Neural cell (in vitro differentiated cells): ENCODE results near the gene TMCC1. TPM values are rescaled to one million over a fixed set of nuclear protein-coding genes. Genes with fewer than 3 reads are reported as not detected.

Source experiments
- H2AFZ ChIP-seq: fragments of 200-600, 300-800 bp; sonication (generic), shearing (Covaris generic); 2 replicates; pipeline ENCODE4 v1.6.0; 2014; ENCODE audit warnings: low read depth, mild to moderate bottlenecking, antibody characterized with exemption, low read length, moderate library complexity
- H3F3A ChIP-seq: fragments of 200-600 bp; shearing (Covaris generic); 2 replicates; pipeline ENCODE4 v1.6.1; 2016; ENCODE audit warnings: mild to moderate bottlenecking, moderate library complexity, mixed read lengths, antibody characterized with exemption, low read length; ENCODE audit not compliant: insufficient read depth, poor library complexity, severe bottlenecking
- H3K27ac ChIP-seq: fragments of 200-600, 300-800 bp; sonication (generic), shearing (Covaris generic); 2 replicates; pipeline ENCODE4 v1.5.1; 2014; ENCODE audit warnings: mild to moderate bottlenecking, low read length, moderate library complexity
- H3K27me3 ChIP-seq: fragments of 300-800, 200-600 bp; sonication (generic), shearing (Covaris generic); 2 replicates; pipeline ENCODE4 v1.6.0; 2014; ENCODE audit warnings: mild to moderate bottlenecking, low read depth, low read length, moderate library complexity; ENCODE audit not compliant: insufficient read depth
- H3K36me3 ChIP-seq: fragments of 300-800, 200-600 bp; sonication (generic), shearing (Covaris generic); 2 replicates; pipeline ENCODE4 v1.5.1; 2014; ENCODE audit warnings: mild to moderate bottlenecking, antibody characterized with exemption, low read length, moderate library complexity; ENCODE audit not compliant: insufficient read depth
- H3K4me2 ChIP-seq: fragments of 300-800, 200-600 bp; sonication (generic), shearing (Covaris generic); 2 replicates; pipeline ENCODE4 v1.6.0; 2014; ENCODE audit warnings: mild to moderate bottlenecking, low read length
- H3K4me3 ChIP-seq: fragments of 300-800, 200-600 bp; sonication (generic), shearing (Covaris generic); 2 replicates; pipeline ENCODE4 v1.5.1; 2014; ENCODE audit warnings: mild to moderate bottlenecking, low read length, moderate library complexity
- H3K79me2 ChIP-seq: fragments of 200-600 bp; shearing (Covaris generic); replicated peaks from 2 replicates; pipeline ENCODE4 v1.6.0; 2014; ENCODE audit warnings: mild to moderate bottlenecking, low read length, moderate library complexity; ENCODE audit not compliant: insufficient read depth
- H3K9ac ChIP-seq: fragments of 300-800, 200-600 bp; sonication (generic), shearing (Covaris generic); 2 replicates; pipeline ENCODE4 v1.6.1; 2016; ENCODE audit warnings: mild to moderate bottlenecking, low read length, mixed read lengths
- H3K9me2 ChIP-seq: fragments of 200-600 bp; shearing (Covaris generic); 2 replicates; pipeline ENCODE4 v1.6.1; 2016; ENCODE audit warnings: mild to moderate bottlenecking, low read length, mixed read lengths; ENCODE audit not compliant: insufficient read depth
- H3K9me3 ChIP-seq: fragments of 200-600, 300-800 bp; sonication (generic), shearing (Covaris generic); 2 replicates; pipeline ENCODE4 v1.6.1; 2016; ENCODE audit warnings: mild to moderate bottlenecking, mixed run types, low read length, moderate library complexity, mixed read lengths
- H4K20me1 ChIP-seq: fragments of 200-600 bp; shearing (Covaris generic); 2 replicates; pipeline ENCODE4 v1.6.1; 2016; ENCODE audit warnings: mild to moderate bottlenecking, mixed run types; ENCODE audit not compliant: insufficient read depth
- EP300 ChIP-seq: fragments of 450-650 bp; conservative IDR thresholded peaks from 2 replicates; pipeline ENCODE4 v1.6.1; 2014; ENCODE audit warnings: antibody characterized with exemption, mild to moderate bottlenecking, moderate library complexity; ENCODE audit not compliant: poor library complexity, severe bottlenecking
- EZH2 ChIP-seq: fragments of 200-600, 300-800 bp; shearing (Covaris generic), sonication (generic); IDR thresholded peaks from 2 replicates; pipeline ENCODE4 v1.6.1; 2014; ENCODE audit warnings: antibody characterized with exemption, low read length, borderline replicate concordance, mild to moderate bottlenecking; ENCODE audit not compliant: insufficient read depth, poor library complexity, severe bottlenecking
- MXI1 ChIP-seq: fragments of 450-650 bp; conservative IDR thresholded peaks from 2 replicates; pipeline ENCODE4 v1.6.1; 2014; ENCODE audit warnings: antibody characterized with exemption, mild to moderate bottlenecking; ENCODE audit not compliant: poor library complexity, severe bottlenecking
- POLR2AphosphoS5 ChIP-seq: IDR thresholded peaks from 2 replicates; pipeline ENCODE4 v1.6.1; 2012
- RAD21 ChIP-seq: fragments of 450-650 bp; conservative IDR thresholded peaks from 2 replicates; pipeline ENCODE4 v1.6.1; 2014; ENCODE audit warnings: antibody characterized with exemption, mild to moderate bottlenecking, moderate library complexity
- SMC3 ChIP-seq: fragments of 450-650 bp; conservative IDR thresholded peaks from 2 replicates; pipeline ENCODE4 v1.6.1; 2014; ENCODE audit warnings: antibody characterized with exemption, mild to moderate bottlenecking, moderate library complexity; ENCODE audit not compliant: poor library complexity
- TAF1 ChIP-seq: IDR thresholded peaks from 2 replicates; pipeline ENCODE4 v1.6.1; 2012; ENCODE audit warnings: low read depth
- polyA plus RNA-seq: library from polyadenylated mRNA; depleted of rRNA; stranded (reverse); fragments of >200 nt; gene quantifications from 2 replicates; pipeline ENCODE4 v1.2.3, GENCODE V29; 2014
- TF ChIP-seq, protein P1 (sequence below): IDR thresholded peaks from 2 replicates; pipeline ENCODE4 v1.6.1; 2012; ENCODE audit warnings: borderline replicate concordance
- TF ChIP-seq, protein P2 (sequence below): fragments of 450-650 bp; IDR thresholded peaks from 2 replicates; pipeline ENCODE4 v1.5.1; 2014; ENCODE audit warnings: antibody characterized with exemption, mild to moderate bottlenecking, moderate library complexity; ENCODE audit not compliant: poor library complexity, severe bottlenecking

Gene TMCC1
- polyA plus RNA-seq, 1 donor from 2014 or later: 25.0 TPM

GRCh38 chr3:129604767-129605166 lies 288.7 kb downstream of the TMCC1 start:
- H4K20me1 ChIP-seq: no peaks in the 10 kb centered on the region
- H3K9ac ChIP-seq: no peak overlapping the region
- H3K4me2 ChIP-seq: no peak overlapping the region
- no peaks in the 10 kb centered on the region for H3F3A ChIP-seq
- no peaks in the 10 kb centered on the region for H3K79me2 ChIP-seq
- TF ChIP-seq TAF1: no peak
- no peak for TF ChIP-seq EZH2
- TF ChIP-seq, protein P1, sequence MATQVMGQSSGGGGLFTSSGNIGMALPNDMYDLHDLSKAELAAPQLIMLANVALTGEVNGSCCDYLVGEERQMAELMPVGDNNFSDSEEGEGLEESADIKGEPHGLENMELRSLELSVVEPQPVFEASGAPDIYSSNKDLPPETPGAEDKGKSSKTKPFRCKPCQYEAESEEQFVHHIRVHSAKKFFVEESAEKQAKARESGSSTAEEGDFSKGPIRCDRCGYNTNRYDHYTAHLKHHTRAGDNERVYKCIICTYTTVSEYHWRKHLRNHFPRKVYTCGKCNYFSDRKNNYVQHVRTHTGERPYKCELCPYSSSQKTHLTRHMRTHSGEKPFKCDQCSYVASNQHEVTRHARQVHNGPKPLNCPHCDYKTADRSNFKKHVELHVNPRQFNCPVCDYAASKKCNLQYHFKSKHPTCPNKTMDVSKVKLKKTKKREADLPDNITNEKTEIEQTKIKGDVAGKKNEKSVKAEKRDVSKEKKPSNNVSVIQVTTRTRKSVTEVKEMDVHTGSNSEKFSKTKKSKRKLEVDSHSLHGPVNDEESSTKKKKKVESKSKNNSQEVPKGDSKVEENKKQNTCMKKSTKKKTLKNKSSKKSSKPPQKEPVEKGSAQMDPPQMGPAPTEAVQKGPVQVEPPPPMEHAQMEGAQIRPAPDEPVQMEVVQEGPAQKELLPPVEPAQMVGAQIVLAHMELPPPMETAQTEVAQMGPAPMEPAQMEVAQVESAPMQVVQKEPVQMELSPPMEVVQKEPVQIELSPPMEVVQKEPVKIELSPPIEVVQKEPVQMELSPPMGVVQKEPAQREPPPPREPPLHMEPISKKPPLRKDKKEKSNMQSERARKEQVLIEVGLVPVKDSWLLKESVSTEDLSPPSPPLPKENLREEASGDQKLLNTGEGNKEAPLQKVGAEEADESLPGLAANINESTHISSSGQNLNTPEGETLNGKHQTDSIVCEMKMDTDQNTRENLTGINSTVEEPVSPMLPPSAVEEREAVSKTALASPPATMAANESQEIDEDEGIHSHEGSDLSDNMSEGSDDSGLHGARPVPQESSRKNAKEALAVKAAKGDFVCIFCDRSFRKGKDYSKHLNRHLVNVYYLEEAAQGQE: no peak
- no peak for TF ChIP-seq MXI1
- no peak for TF ChIP-seq EP300
- TF ChIP-seq RAD21: no peak
- TF ChIP-seq, protein P2, sequence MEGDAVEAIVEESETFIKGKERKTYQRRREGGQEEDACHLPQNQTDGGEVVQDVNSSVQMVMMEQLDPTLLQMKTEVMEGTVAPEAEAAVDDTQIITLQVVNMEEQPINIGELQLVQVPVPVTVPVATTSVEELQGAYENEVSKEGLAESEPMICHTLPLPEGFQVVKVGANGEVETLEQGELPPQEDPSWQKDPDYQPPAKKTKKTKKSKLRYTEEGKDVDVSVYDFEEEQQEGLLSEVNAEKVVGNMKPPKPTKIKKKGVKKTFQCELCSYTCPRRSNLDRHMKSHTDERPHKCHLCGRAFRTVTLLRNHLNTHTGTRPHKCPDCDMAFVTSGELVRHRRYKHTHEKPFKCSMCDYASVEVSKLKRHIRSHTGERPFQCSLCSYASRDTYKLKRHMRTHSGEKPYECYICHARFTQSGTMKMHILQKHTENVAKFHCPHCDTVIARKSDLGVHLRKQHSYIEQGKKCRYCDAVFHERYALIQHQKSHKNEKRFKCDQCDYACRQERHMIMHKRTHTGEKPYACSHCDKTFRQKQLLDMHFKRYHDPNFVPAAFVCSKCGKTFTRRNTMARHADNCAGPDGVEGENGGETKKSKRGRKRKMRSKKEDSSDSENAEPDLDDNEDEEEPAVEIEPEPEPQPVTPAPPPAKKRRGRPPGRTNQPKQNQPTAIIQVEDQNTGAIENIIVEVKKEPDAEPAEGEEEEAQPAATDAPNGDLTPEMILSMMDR: no peak
- TF ChIP-seq SMC3: no peak
- no peak for TF ChIP-seq POLR2AphosphoS5
- peaks cover 53% of the 10 kb centered on the region for H3K27me3 ChIP-seq
- no peak overlapping the region for H2AFZ ChIP-seq
- H3K4me3 ChIP-seq: no peak overlapping the region
- no peaks in the 10 kb centered on the region for H3K9me3 ChIP-seq
- H3K36me3 ChIP-seq: no peaks in the 10 kb centered on the region
- no peak overlapping the region for H3K27ac ChIP-seq
- H3K9me2 ChIP-seq: no peaks in the 10 kb centered on the region

DNA sequence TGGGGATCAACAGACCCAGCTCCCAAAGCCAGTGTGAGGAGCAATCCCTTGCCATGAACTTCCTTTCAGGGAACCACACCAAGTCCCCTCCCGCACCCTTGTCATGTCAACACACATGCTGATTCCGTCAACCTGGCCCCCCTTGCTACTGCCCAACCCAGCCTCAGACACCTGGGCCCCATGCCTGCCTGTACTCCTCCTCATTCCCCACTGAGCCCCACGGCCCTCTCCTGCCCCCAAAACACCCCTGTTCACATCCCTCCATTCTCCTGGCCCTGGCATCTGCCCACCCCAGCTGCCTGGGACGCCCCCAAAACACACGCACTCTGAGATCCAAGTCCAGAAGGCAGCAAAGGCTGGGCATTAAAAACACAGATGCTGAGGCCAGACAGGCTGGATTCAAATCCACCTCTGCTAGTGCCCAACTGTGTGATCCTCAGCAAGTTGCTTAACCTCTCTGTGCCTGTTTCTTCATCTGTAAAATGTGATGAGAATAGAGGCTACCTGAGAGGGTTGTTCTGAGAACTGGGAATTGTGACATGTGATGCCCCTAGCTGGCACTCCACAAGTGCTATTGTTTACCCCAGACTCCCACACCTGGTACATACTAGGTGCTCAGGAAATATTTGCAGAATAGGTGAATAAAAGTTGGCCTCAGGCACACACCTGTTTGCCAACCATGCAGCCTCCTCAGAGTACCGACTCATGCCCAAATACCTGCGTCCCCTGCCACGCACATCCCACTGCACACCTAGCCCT lies 289.3 kb downstream of the TMCC1 start:
- TF ChIP-seq SMC3: no peak
- TF ChIP-seq, protein P2: no peak
- no peaks in the 10 kb centered on the region for H3K79me2 ChIP-seq

More for the DNA sequence above, 289.3 kb downstream of the TMCC1 start:
- Histone ChIP-seq H3K9me2 (no peaks in the 10 kb centered on the region), H2AFZ (no peak overlapping the region), H3F3A (no peaks in the 10 kb centered on the region), H3K27ac (no peak overlapping the region), H4K20me1 (no peaks in the 10 kb centered on the region), H3K36me3 (no peaks in the 10 kb centered on the region), H3K9me3 (no peaks in the 10 kb centered on the region), H3K9ac (no peak overlapping the region), H3K4me2 (no peak overlapping the region), H3K27me3 (peaks cover 53% of the 10 kb centered on the region), H3K4me3 (no peak overlapping the region)
